OCI-LY1 (cell line): ENCODE data around the gene CEACAM21.

ENCODE experiments used
- H2AFZ ChIP-seq: fragments of 200-600 bp; sonication (generic), shearing (Covaris generic); 2 replicates; pipeline ENCODE4 v1.6.0; 2014; ENCODE audit warnings: antibody characterized with exemption, mild to moderate bottlenecking, low read length
- H3F3A ChIP-seq: fragments of 200-600 bp; sonication (generic), shearing (Covaris generic); 2 replicates; pipeline ENCODE4 v1.6.0; 2014; ENCODE audit warnings: mild to moderate bottlenecking, antibody characterized with exemption, low read length, moderate library complexity; ENCODE audit not compliant: insufficient read depth
- H3K27ac ChIP-seq: fragments of 200-600 bp; sonication (generic); 2 replicates; pipeline ENCODE4 v1.5.1; 2014; ENCODE audit warnings: low read length, mixed run types, mild to moderate bottlenecking, low read depth; ENCODE audit not compliant: poor library complexity, severe bottlenecking
- H3K27me3 ChIP-seq: fragments of 200-600 bp; sonication (generic); 2 replicates; pipeline ENCODE4 v1.6.0; 2014; ENCODE audit warnings: antibody characterized with exemption, mild to moderate bottlenecking, low read length, moderate library complexity; ENCODE audit not compliant: insufficient read depth
- H3K36me3 ChIP-seq: fragments of 200-600 bp; sonication (generic); 2 replicates; pipeline ENCODE4 v1.6.1; 2014; ENCODE audit warnings: mild to moderate bottlenecking, antibody characterized with exemption, low read length, moderate library complexity, mixed read lengths; ENCODE audit not compliant: insufficient read depth
- H3K4me1 ChIP-seq: fragments of 200-600 bp; sonication (generic); 2 replicates; pipeline ENCODE4 v1.5.1; 2014; ENCODE audit warnings: mild to moderate bottlenecking, low read length, moderate library complexity; ENCODE audit not compliant: insufficient read depth, severe bottlenecking
- H3K4me2 ChIP-seq: fragments of 200-600 bp; sonication (generic), shearing (Covaris generic); 2 replicates; pipeline ENCODE4 v1.6.1; 2014; ENCODE audit warnings: low read length
- H3K4me3 ChIP-seq: fragments of 200-600 bp; sonication (generic); 2 replicates; pipeline ENCODE4 v1.5.1; 2014; ENCODE audit warnings: low read length, low read depth, mild to moderate bottlenecking, mixed read lengths; ENCODE audit not compliant: poor library complexity, severe bottlenecking
- H3K79me2 ChIP-seq: fragments of 200-600 bp; shearing (Covaris generic); 2 replicates; pipeline ENCODE4 v1.6.1; 2016; ENCODE audit warnings: mixed run types, low read length, mixed read lengths; ENCODE audit not compliant: insufficient read depth
- H3K9ac ChIP-seq: fragments of 200-600 bp; sonication (generic), shearing (Covaris generic); 2 replicates; pipeline ENCODE4 v1.6.1; 2014; ENCODE audit warnings: mild to moderate bottlenecking, low read length, mixed read lengths
- H3K9me2 ChIP-seq: fragments of 200-600 bp; sonication (generic), shearing (Covaris generic); 2 replicates; pipeline ENCODE4 v1.6.1; 2014; ENCODE audit warnings: low read depth, mild to moderate bottlenecking, low read length, mixed read lengths
- H3K9me3 ChIP-seq: fragments of 200-600 bp; shearing (Covaris generic); 2 replicates; pipeline ENCODE4 v1.6.1; 2014; ENCODE audit warnings: low read length, mixed read lengths
- H4K20me1 ChIP-seq: fragments of 200-600 bp; sonication (generic), shearing (Covaris generic); 2 replicates; pipeline ENCODE4 v1.6.0; 2016; ENCODE audit warnings: mild to moderate bottlenecking, low read length; ENCODE audit not compliant: insufficient read depth
- EZH2 ChIP-seq: fragments of 200-600 bp; sonication (generic), shearing (Covaris generic); IDR thresholded peaks from 2 replicates; pipeline ENCODE4 v1.8.0; 2017; ENCODE audit warnings: borderline replicate concordance, mixed run types, mild to moderate bottlenecking, antibody characterized with exemption, low read length, moderate library complexity, mixed read lengths
- TF ChIP-seq, protein P1 (sequence below): fragments of 200-600 bp; sonication (generic), shearing (Covaris generic); IDR thresholded peaks from 2 replicates; pipeline ENCODE4 v1.5.1; 2017; ENCODE audit warnings: mild to moderate bottlenecking, antibody characterized with exemption, low read length, moderate library complexity, mixed read lengths

CEACAM21 gene

DNA sequence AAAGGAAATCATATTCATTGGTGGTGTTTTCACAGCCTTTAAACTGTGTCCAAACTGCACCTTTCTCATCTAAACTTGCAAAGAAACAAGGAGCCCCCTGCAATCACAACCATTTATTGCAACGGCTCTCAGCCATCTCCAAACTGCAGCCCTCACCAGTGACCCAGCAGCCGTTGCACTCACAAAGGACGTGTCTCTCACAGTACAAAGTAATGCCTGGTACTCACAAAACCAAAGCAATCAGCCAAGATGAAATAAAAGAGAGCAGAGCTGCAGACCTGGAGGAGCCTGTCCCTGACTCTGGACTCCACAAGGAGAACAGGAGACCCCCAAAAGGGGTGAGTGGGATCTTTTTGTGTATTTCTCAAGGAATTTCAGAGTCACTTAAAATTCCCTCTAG lies 20.2 kb upstream of the CEACAM21 start:
- Histone ChIP-seq H3K27me3 (no peaks in the 10 kb centered on the region), H4K20me1 (no peaks in the 10 kb centered on the region), H3K4me1 (peaks cover 26% of the 10 kb centered on the region), H3K36me3 (peaks cover 27% of the 10 kb centered on the region), H3K79me2 (no peaks in the 10 kb centered on the region), H3K9me3 (peaks cover 4% of the 10 kb centered on the region; the same call in 1 of the 2 replicates), H3F3A (0 out of 2 replicates have a peak, but pooled peaks cover 8% of the 10 kb centered on the region), H3K9me2 (no peaks in the 10 kb centered on the region), H3K9ac (no peak overlapping the region), H2AFZ (no peak overlapping the region), H3K4me2 (no peak overlapping the region), H3K4me3 (no peak overlapping the region), H3K27ac (no peak overlapping the region)
- TF ChIP-seq, protein P1, sequence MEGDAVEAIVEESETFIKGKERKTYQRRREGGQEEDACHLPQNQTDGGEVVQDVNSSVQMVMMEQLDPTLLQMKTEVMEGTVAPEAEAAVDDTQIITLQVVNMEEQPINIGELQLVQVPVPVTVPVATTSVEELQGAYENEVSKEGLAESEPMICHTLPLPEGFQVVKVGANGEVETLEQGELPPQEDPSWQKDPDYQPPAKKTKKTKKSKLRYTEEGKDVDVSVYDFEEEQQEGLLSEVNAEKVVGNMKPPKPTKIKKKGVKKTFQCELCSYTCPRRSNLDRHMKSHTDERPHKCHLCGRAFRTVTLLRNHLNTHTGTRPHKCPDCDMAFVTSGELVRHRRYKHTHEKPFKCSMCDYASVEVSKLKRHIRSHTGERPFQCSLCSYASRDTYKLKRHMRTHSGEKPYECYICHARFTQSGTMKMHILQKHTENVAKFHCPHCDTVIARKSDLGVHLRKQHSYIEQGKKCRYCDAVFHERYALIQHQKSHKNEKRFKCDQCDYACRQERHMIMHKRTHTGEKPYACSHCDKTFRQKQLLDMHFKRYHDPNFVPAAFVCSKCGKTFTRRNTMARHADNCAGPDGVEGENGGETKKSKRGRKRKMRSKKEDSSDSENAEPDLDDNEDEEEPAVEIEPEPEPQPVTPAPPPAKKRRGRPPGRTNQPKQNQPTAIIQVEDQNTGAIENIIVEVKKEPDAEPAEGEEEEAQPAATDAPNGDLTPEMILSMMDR = no peak
- TF ChIP-seq EZH2 = no peak

DNA sequence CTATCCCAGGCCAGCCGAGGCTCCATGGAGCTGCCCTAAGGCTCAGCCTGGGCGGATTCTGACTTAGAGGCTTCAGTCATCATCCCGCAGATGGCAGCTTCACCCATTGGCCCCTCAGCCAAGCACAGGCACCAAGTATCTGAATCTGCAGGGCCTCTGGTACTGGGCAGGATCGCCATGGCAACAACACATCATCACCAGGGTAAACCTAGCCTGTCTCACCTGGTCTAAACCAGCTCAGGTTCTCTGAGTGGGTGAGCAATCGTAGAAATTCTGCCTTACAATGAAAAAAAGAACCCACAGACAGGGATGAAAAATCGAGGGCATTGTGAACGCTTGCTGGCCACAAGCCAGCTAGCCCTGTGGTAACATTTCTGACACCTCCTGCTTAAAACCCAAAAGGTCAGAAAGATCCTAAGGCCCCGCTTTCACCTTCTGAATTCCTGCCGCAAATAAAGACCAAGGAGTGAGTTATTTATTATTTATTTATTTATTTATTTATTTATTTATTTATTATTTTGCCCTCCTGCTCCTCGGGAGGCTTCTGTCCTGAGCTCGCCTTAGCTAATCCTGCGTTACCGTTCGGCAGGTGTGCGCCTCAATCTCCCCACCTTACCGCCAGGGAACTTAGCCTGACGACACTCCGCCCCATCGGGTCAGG lies 12.0 kb upstream of the CEACAM21 start:
- Histone ChIP-seq H3K9me3 (no peaks in the 10 kb centered on the region), H3K4me3 (no peak overlapping the region), H3K4me2 (0 out of 2 replicates have a peak overlapping the region, but pooled peaks have one; percentile 64), H2AFZ (no peak overlapping the region), H3K36me3 (no peaks in the 10 kb centered on the region), H3K79me2 (no peaks in the 10 kb centered on the region), H4K20me1 (no peaks in the 10 kb centered on the region), H3F3A (peaks cover 10% of the 10 kb centered on the region; the same call in 1 of the 2 replicates), H3K27me3 (no peaks in the 10 kb centered on the region; the same call in 1 of the 2 replicates), H3K9me2 (no peaks in the 10 kb centered on the region), H3K27ac (no peak overlapping the region), H3K9ac (no peak overlapping the region), H3K4me1 (peaks cover 5% of the 10 kb centered on the region)
- no peak for TF ChIP-seq EZH2
- TF ChIP-seq, protein P1 = no peak

GRCh38 chr19:41564515-41565378 lies 11.2 kb upstream of the CEACAM21 start:
- Histone ChIP-seq H3K79me2 (no peaks in the 10 kb centered on the region), H3K9me2 (no peaks in the 10 kb centered on the region), H3K4me2 (no peak overlapping the region), H3K4me1 (peaks cover 5% of the 10 kb centered on the region), H3F3A (peaks cover 10% of the 10 kb centered on the region; the same call in 1 of the 2 replicates), H4K20me1 (no peaks in the 10 kb centered on the region), H3K9me3 (no peaks in the 10 kb centered on the region), H3K4me3 (no peak overlapping the region), H3K9ac (no peak overlapping the region), H3K36me3 (no peaks in the 10 kb centered on the region), H2AFZ (no peak overlapping the region), H3K27ac (no peak overlapping the region), H3K27me3 (no peaks in the 10 kb centered on the region; the same call in 1 of the 2 replicates)
- no peak for TF ChIP-seq EZH2
- TF ChIP-seq, protein P1 = no peak
